ENCODE data around the gene LRMDA. TPM values are rescaled to one million over a fixed set of nuclear protein-coding genes. Genes with fewer than 3 reads are reported as not detected.

Gene LRMDA
- total RNA-seq, 1 donor from 2014 or later, result 2.1 TPM

DNA sequence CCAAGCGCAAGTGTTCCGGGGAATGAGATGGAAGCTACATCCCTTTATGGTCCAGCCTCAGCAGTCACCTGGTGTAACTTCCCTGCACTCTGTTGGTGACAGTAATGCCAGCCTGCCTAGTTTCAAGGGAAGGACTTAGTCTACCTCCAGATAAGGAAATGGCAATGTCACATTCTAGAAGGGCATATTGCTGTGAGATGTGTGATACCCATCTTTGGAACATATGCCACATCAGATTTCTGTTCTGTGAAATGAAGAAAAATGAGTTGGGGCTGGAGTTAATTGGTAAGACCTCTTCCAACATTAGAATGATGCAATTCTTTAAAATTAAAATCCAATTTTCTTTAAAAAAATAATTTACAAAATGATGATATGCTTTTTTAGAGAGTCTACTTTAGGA is 212.0 kb downstream of the LRMDA start:
- Mint-ChIP-seq H3K27ac (ENCODE audit: unreplicated experiment) (no peak overlapping the region), H3K27me3 (ENCODE audit: unreplicated experiment) (no peaks in the 10 kb centered on the region), H3K9me3 (ENCODE audit: unreplicated experiment) (no peaks in the 10 kb centered on the region), H3K4me3 (ENCODE audit: unreplicated experiment) (no peak overlapping the region), H3K4me1 (ENCODE audit: low read depth, unreplicated experiment) (no peaks in the 10 kb centered on the region), H3K36me3 (ENCODE audit: unreplicated experiment) (no peaks in the 10 kb centered on the region)
- TF ChIP-seq, protein P1, sequence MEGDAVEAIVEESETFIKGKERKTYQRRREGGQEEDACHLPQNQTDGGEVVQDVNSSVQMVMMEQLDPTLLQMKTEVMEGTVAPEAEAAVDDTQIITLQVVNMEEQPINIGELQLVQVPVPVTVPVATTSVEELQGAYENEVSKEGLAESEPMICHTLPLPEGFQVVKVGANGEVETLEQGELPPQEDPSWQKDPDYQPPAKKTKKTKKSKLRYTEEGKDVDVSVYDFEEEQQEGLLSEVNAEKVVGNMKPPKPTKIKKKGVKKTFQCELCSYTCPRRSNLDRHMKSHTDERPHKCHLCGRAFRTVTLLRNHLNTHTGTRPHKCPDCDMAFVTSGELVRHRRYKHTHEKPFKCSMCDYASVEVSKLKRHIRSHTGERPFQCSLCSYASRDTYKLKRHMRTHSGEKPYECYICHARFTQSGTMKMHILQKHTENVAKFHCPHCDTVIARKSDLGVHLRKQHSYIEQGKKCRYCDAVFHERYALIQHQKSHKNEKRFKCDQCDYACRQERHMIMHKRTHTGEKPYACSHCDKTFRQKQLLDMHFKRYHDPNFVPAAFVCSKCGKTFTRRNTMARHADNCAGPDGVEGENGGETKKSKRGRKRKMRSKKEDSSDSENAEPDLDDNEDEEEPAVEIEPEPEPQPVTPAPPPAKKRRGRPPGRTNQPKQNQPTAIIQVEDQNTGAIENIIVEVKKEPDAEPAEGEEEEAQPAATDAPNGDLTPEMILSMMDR (IDR thresholded peaks at IDR 0.05; ENCODE audit: partially characterized antibody, unreplicated experiment), result no peak
- DNase-seq, result no peak

DNA sequence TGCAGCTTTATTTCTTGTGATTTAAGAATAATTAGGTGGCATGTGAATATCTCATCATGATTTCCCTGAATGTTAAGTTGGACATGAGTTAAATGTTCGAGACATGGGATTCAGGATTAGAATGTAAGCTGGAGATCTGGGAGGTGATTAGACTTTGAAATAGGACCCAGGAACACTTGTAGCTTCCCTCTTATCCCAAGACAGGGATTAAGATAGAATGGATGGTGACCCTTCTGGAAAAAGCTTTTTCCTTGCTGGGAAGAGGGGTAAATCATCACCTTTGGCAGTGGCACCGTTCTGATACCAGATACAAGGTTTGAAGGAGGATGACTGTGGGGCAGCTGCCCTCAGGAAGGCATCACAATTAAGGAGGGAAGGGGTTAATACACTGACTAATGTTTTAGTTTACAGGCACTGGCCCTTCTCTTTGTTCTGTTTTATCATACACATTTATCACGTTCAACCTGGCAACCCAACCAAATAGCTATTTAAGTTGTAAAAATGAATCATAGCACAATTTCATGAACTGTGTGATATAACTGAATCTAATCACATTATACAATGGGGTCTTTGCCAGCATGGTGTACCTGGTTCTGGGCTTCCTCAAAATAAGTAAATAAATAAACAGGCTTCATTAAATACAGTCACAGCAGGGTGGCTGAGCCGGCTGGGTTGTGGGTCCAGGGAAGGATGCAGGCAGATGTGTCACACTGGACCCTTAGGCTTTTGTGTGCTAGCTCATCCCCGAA is 212.7 kb downstream of the LRMDA start:
- Mint-ChIP-seq H3K27me3 (ENCODE audit: unreplicated experiment) (no peaks in the 10 kb centered on the region), H3K36me3 (ENCODE audit: unreplicated experiment) (no peaks in the 10 kb centered on the region), H3K9me3 (ENCODE audit: unreplicated experiment) (no peaks in the 10 kb centered on the region), H3K4me1 (ENCODE audit: low read depth, unreplicated experiment) (no peaks in the 10 kb centered on the region), H3K4me3 (ENCODE audit: unreplicated experiment) (no peak overlapping the region), H3K27ac (ENCODE audit: unreplicated experiment) (no peak overlapping the region)
- TF ChIP-seq, protein P1 (IDR thresholded peaks at IDR 0.05; ENCODE audit: partially characterized antibody, unreplicated experiment), result no peak
- DNase-seq, result no peak

DNA sequence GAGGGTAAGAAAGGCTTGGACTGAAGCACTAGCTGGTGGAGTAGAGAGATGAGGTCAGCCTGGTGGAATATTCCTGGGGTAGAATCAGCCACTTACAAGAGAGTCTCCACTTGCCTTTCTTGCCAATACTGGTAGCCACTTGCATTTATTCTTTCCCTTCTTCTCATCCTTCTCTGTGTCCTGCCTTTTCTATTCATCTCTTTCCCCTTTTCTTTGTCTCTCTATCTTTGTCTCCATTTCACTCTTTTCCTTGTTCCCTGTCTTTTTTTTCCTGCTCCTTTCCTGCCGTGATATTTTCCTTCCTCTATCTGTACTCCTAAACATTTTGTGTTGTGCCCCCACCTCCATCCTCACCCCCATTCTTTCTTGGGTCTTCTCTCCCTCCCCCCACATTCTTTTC is 214.3 kb downstream of the LRMDA start:
- H3K36me3 Mint-ChIP-seq (ENCODE audit: unreplicated experiment), result no peaks in the 10 kb centered on the region
- no peaks in the 10 kb centered on the region for H3K9me3 Mint-ChIP-seq (ENCODE audit: unreplicated experiment)
- no peak overlapping the region for H3K4me3 Mint-ChIP-seq (ENCODE audit: unreplicated experiment)
- DNase-seq, result no peak
- H3K27ac Mint-ChIP-seq (ENCODE audit: unreplicated experiment), result no peak overlapping the region
- no peaks in the 10 kb centered on the region for H3K4me1 Mint-ChIP-seq (ENCODE audit: low read depth, unreplicated experiment)
- TF ChIP-seq, protein P1 (IDR thresholded peaks at IDR 0.05; ENCODE audit: partially characterized antibody, unreplicated experiment), result no peak
- no peaks in the 10 kb centered on the region for H3K27me3 Mint-ChIP-seq (ENCODE audit: unreplicated experiment)

DNA sequence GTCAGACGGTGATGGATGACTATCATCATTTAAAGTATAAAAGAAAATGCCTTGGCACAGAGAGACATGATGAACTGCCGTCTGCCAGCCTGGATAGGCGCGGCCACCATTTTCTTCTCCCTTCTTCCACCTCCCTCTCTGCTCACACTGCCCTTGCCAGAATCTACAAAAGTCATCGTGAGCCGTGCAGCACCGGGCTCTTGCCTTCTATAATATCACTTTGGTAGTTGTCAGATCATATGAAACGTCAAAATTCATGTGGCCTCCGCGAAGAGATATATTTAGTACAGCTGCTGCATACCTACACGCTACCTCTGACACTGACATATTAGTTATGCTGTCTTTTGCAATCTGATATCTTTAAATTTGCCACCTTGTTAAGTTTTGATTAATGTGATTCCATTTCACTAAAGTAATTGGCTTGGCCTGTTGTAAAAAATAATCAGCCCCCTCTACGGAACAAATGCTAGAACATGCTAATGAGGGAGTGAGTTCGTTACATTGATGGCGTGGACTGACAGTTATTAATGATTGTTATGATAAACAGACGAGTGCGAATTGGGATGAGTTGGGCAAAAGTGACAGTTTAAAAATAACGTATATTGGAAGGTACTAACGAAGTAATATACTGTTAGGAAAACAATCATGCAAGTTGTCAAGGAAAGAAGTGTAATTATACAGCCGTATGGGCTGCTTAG is 214.9 kb downstream of the LRMDA start:
- Mint-ChIP-seq H3K36me3 (ENCODE audit: unreplicated experiment) (no peaks in the 10 kb centered on the region), H3K27ac (ENCODE audit: unreplicated experiment) (no peak overlapping the region), H3K9me3 (ENCODE audit: unreplicated experiment) (no peaks in the 10 kb centered on the region), H3K4me3 (ENCODE audit: unreplicated experiment) (no peak overlapping the region), H3K27me3 (ENCODE audit: unreplicated experiment) (no peaks in the 10 kb centered on the region), H3K4me1 (ENCODE audit: low read depth, unreplicated experiment) (no peaks in the 10 kb centered on the region)
- TF ChIP-seq, protein P1 (IDR thresholded peaks at IDR 0.05; ENCODE audit: partially characterized antibody, unreplicated experiment), result no peak
- DNase-seq, result no peak

DNA sequence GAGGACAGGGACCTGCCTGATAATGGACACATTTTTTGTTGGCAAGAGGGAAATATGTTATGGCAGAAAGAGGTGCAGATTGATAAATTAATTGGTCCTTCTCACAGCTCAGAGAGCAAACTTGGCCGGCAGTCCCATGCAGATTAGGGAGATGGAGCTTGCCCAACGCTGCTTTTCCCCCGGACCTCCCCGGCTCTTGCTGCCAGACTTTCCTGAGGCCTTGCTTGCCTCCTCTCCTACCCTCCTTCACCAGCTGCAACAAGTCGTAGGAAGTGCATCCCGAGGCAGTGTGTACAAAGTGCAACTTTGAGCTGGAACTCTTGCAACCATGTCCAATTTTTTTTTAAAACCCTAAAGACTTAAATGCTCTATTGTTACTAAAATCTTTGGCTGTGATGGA is 215.5 kb downstream of the LRMDA start:
- no peak for DNase-seq
- H3K4me3 Mint-ChIP-seq (ENCODE audit: unreplicated experiment), result no peak overlapping the region
- H3K36me3 Mint-ChIP-seq (ENCODE audit: unreplicated experiment), result no peaks in the 10 kb centered on the region
- H3K4me1 Mint-ChIP-seq (ENCODE audit: low read depth, unreplicated experiment), result no peaks in the 10 kb centered on the region
- H3K9me3 Mint-ChIP-seq (ENCODE audit: unreplicated experiment), result no peaks in the 10 kb centered on the region
- no peaks in the 10 kb centered on the region for H3K27me3 Mint-ChIP-seq (ENCODE audit: unreplicated experiment)
- TF ChIP-seq, protein P1 (IDR thresholded peaks at IDR 0.05; ENCODE audit: partially characterized antibody, unreplicated experiment), result no peak
- no peak overlapping the region for H3K27ac Mint-ChIP-seq (ENCODE audit: unreplicated experiment)
